Tibial nerve (tissue), 4 donors: ENCODE measurements around the gene CCDC91. TPM values are rescaled to one million over a fixed set of nuclear protein-coding genes. Genes with fewer than 3 reads are reported as not detected.

Source experiments
- DNase-seq, 2 donors: peaks; one replicate each; pipeline ENCODE4 v3.0.0-alpha.2; 2019; ENCODE audit warnings: low spot score in 2 of 2
- H3K27ac ChIP-seq, 4 donors: fragments of 200-600 bp; sonication (generic) in 3 of 4; one replicate each; pipeline ENCODE4 v1.5.1; 2017 to 2019; ENCODE audit warnings: mild to moderate bottlenecking in 1 of 4
- H3K27me3 ChIP-seq, 2 donors: fragments of 200-600 bp; sonication (generic) in 1 of 2; one replicate each; pipeline versions ENCODE4 v1.5.1 to v1.6.0; 2017 to 2019
- H3K36me3 ChIP-seq, 3 donors: fragments of 200-600 bp; sonication (generic); one replicate each; pipeline ENCODE4 v1.5.1; 2018 to 2019
- H3K4me1 ChIP-seq, 4 donors: fragments of 200-600 bp; sonication (generic) in 3 of 4; one replicate each; pipeline ENCODE4 v1.5.1; 2017 to 2019
- H3K4me3 ChIP-seq, 4 donors: fragments of 200-600 bp; sonication (generic) in 3 of 4; one replicate each; pipeline ENCODE4 v1.5.1; 2017 to 2019; ENCODE audit warnings: mild to moderate bottlenecking in 1 of 4, moderate library complexity in 1 of 4
- H3K9me3 ChIP-seq, 4 donors: fragments of 200-600 bp; sonication (generic) in 3 of 4; one replicate each; pipeline ENCODE4 v1.5.1; 2017 to 2019
- CTCF ChIP-seq, 5 experiments: fragments of 200-600 bp in 3 of 5; fragments of 450-650 bp in 2 of 5; sonication (generic) in 3 of 5; IDR thresholded peaks; one replicate each; pipeline ENCODE4 v1.5.1; 2016 to 2019; ENCODE audit warnings: antibody characterized with exemption in 5 of 5, mild to moderate bottlenecking in 3 of 5, moderate library complexity in 2 of 5
- EP300 ChIP-seq, 2 donors: sonication (generic); formaldehyde crosslinking; IDR thresholded peaks; one replicate each; pipeline ENCODE4 v1.6.1; 2017; ENCODE audit warnings: antibody characterized with exemption in 2 of 2, mild to moderate bottlenecking in 1 of 2
- POLR2A ChIP-seq, 2 donors: fragments of 450-650 bp; IDR thresholded peaks; one replicate each; pipeline ENCODE4 v1.6.1; 2017; ENCODE audit warnings: antibody characterized with exemption in 2 of 2, mild to moderate bottlenecking in 2 of 2, moderate library complexity in 2 of 2
- WGBS, 2 donors: methylation state at CpG; one replicate each; pipeline ENCODE4 v1.1.5; 2018; 5-methylcytosine and 5-hydroxymethylcytosine counted together
- total RNA-seq, 4 donors: library from RNA; depleted of rRNA; stranded (reverse); fragments of >200 nt; gene quantifications; one replicate each; pipeline ENCODE4 v1.1.0, GENCODE V29; 2016

Gene CCDC91
- total RNA-seq, 4 donors from 2014 or later, result 39.0 to 76.5 (median 44.0) TPM

GRCh38 chr12:28343713-28344112 is 153.5 kb downstream of the CCDC91 start:
- Histone ChIP-seq H3K4me1 (peaks cover 0 to 9% (median 0%) of the 10 kb centered on the region in 4 donors), H3K4me3 (no peak overlapping the region), H3K27me3 (no peaks in the 10 kb centered on the region), H3K27ac (no peak overlapping the region), H3K9me3 (no peaks in the 10 kb centered on the region), H3K36me3 (peaks cover 0 to 4% (median 0%) of the 10 kb centered on the region in 3 donors)
- no peak for DNase-seq
- no peak for TF ChIP-seq EP300 (IDR thresholded peaks at IDR 0.05)
- TF ChIP-seq POLR2A (IDR thresholded peaks at IDR 0.05), result no peak
- no peak for TF ChIP-seq CTCF (IDR thresholded peaks at IDR 0.05)
- 47 to 58% methylated on average over 1 of the region's 1 CpG for WGBS, 2 donors

- TF ChIP-seq CTCF (IDR thresholded peaks at IDR 0.05), result no peak
- no peak for TF ChIP-seq POLR2A (IDR thresholded peaks at IDR 0.05)
- no peak for TF ChIP-seq EP300 (IDR thresholded peaks at IDR 0.05)
- no peak for DNase-seq
- no peak overlapping the region for H3K27ac ChIP-seq
Observed at GRCh38 chr12:28346567-28346966, 156.3 kb downstream of the CCDC91 start.

GRCh38 chr12:28349196-28349595 is 158.9 kb downstream of the CCDC91 start:
- TF ChIP-seq CTCF (IDR thresholded peaks at IDR 0.05) (no peak), EP300 (IDR thresholded peaks at IDR 0.05) (no peak), POLR2A (IDR thresholded peaks at IDR 0.05) (no peak)
- Histone ChIP-seq H3K27me3 (no peaks in the 10 kb centered on the region), H3K27ac (no peak overlapping the region), H3K36me3 (peaks cover 0 to 24% (median 0%) of the 10 kb centered on the region in 3 donors), H3K9me3 (peaks cover 0 to 10% (median 2%) of the 10 kb centered on the region in 4 donors), H3K4me1 (peaks cover 0 to 4% (median 0%) of the 10 kb centered on the region in 4 donors), H3K4me3 (no peak overlapping the region)
- no peak for DNase-seq
- WGBS, 2 donors, result 91 to 99% methylated on average over 2 of the region's 2 CpGs

More at GRCh38 chr12:28346567-28346966, 156.3 kb downstream of the CCDC91 start:
- WGBS, 2 donors, result 87 to 93% methylated on average over 2 of the region's 2 CpGs
- H3K4me1 ChIP-seq, result peaks cover 0 to 4% (median 0%) of the 10 kb centered on the region in 4 donors
- no peaks in the 10 kb centered on the region for H3K27me3 ChIP-seq
- H3K9me3 ChIP-seq, result no peaks in the 10 kb centered on the region
- peaks cover 0 to 7% (median 0%) of the 10 kb centered on the region in 3 donors for H3K36me3 ChIP-seq
- no peak overlapping the region for H3K4me3 ChIP-seq

GRCh38 chr12:28350502-28350901 is 160.2 kb downstream of the CCDC91 start:
- Histone ChIP-seq H3K4me3 (no peak overlapping the region), H3K36me3 (peaks cover 0 to 24% (median 0%) of the 10 kb centered on the region in 3 donors), H3K27ac (no peak overlapping the region), H3K9me3 (peaks cover 0 to 10% (median 2%) of the 10 kb centered on the region in 4 donors), H3K27me3 (no peaks in the 10 kb centered on the region), H3K4me1 (no peaks in the 10 kb centered on the region)
- no peak for TF ChIP-seq EP300 (IDR thresholded peaks at IDR 0.05)
- no peak for TF ChIP-seq CTCF (IDR thresholded peaks at IDR 0.05)
- WGBS, 2 donors, result 61 to 66% methylated on average over 1 of the region's 1 CpG
- no peak for DNase-seq

- Histone ChIP-seq H3K27me3 (no peaks in the 10 kb centered on the region), H3K27ac (no peak overlapping the region), H3K4me1 (no peaks in the 10 kb centered on the region), H3K4me3 (no peak overlapping the region), H3K36me3 (peaks cover 0 to 24% (median 0%) of the 10 kb centered on the region in 3 donors), H3K9me3 (peaks cover 0 to 10% (median 2%) of the 10 kb centered on the region in 4 donors)
- DNase-seq, result no peak
- TF ChIP-seq POLR2A (IDR thresholded peaks at IDR 0.05), result no peak
- TF ChIP-seq CTCF (IDR thresholded peaks at IDR 0.05), result no peak
- no peak for TF ChIP-seq EP300 (IDR thresholded peaks at IDR 0.05)
- 80 to 94% methylated on average over 2 of the region's 2 CpGs for WGBS, 2 donors
Observed at GRCh38 chr12:28351414-28351813, 161.2 kb downstream of the CCDC91 start.
